SK-N-SH (cell line): ENCODE results near the gene GTF3C1. TPM values are rescaled to one million over a fixed set of nuclear protein-coding genes. Genes with fewer than 3 reads are reported as not detected.

Experiments used
- CTCF ChIA-PET: fragments of 300-600, 350-600 bp; formaldehyde crosslinking; extraction: SDS; loops from one replicate; lab custom pipeline; 2021; lab: Yijun Ruan, JAX
- POLR2A ChIA-PET: fragments of 350-600 bp; sonication (Branson Sonifier 250); formaldehyde crosslinking; extraction: SDS; loops from one replicate; lab custom pipeline; 2020; ENCODE audit warnings: antibody characterized with exemption, inconsistent platforms; lab: Yijun Ruan, JAX
- DNase-seq: peaks from one replicate; pipeline ENCODE4 v3.0.0; 2012
- H2AFZ ChIP-seq: fragments of 200-600 bp; sonication (generic); 2 replicates; pipeline ENCODE4 v1.8.1; 2016; ENCODE audit warnings: antibody characterized with exemption, mild to moderate bottlenecking, low read depth
- H3F3A ChIP-seq: fragments of 200-600 bp; sonication (generic); replicated peaks from 2 replicates; pipeline ENCODE3; 2016; ENCODE audit warnings: antibody characterized with exemption, mild to moderate bottlenecking; ENCODE audit not compliant: insufficient read depth
- H3K27ac ChIP-seq, 2 experiments: fragments of 200-500 bp in 1 of 2; fragments of 200-600 bp in 1 of 2; sonication (Bioruptor generic) in 1 of 2; sonication (generic), shearing (Covaris generic) in 1 of 2; 2 replicates each; pipeline versions ENCODE4 v1.5.1 to v1.6.1; 2014 to 2016; ENCODE audit warnings: low read depth in 2 of 2, inconsistent platforms in 1 of 2, low read length in 1 of 2, mild to moderate bottlenecking in 1 of 2, mixed read lengths in 1 of 2
- H3K27me3 ChIP-seq: fragments of 200-600 bp; sonication (generic), shearing (Covaris generic); 2 replicates; pipeline ENCODE4 v1.6.1; 2016; ENCODE audit warnings: mixed run types; ENCODE audit not compliant: insufficient read depth
- H3K36me3 ChIP-seq, 2 experiments: fragments of 200-500 bp in 1 of 2; fragments of 200-600 bp in 1 of 2; sonication (Bioruptor generic) in 1 of 2; sonication (generic) in 1 of 2; replicated peaks in 1 of 2; 2 replicates each; pipeline versions ENCODE3 to v1.5.1; 2014 to 2016; ENCODE audit warnings: low read length in 1 of 2, mild to moderate bottlenecking in 1 of 2; ENCODE audit not compliant: insufficient read depth in 2 of 2, control insufficient read depth in 1 of 2
- H3K4me1 ChIP-seq, 2 experiments: fragments of 200-500 bp in 1 of 2; fragments of 200-600 bp in 1 of 2; sonication (Bioruptor generic) in 1 of 2; sonication (generic), shearing (Covaris generic) in 1 of 2; 2 replicates each; pipeline versions ENCODE4 v1.5.1 to v1.6.1; 2014 to 2016; ENCODE audit warnings: low read depth in 1 of 2, low read length in 1 of 2, mixed run types in 1 of 2; ENCODE audit not compliant: insufficient read depth in 2 of 2, control insufficient read depth in 1 of 2
- H3K4me2 ChIP-seq: fragments of 200-600 bp; sonication (generic), shearing (Covaris generic); 2 replicates; pipeline ENCODE4 v1.6.1; 2017; ENCODE audit warnings: mixed run types
- H3K4me3 ChIP-seq, 2 experiments: fragments of 200-500 bp in 1 of 2; fragments of 200-600 bp in 1 of 2; sonication (Bioruptor generic) in 1 of 2; sonication (generic), shearing (Covaris generic) in 1 of 2; 2 replicates each; pipeline versions ENCODE4 v1.5.1 to v1.8.1; 2014 to 2016; ENCODE audit warnings: low read depth in 2 of 2, inconsistent platforms in 1 of 2, low read length in 1 of 2, mild to moderate bottlenecking in 1 of 2, mixed read lengths in 1 of 2, moderate library complexity in 1 of 2
- H3K79me2 ChIP-seq: fragments of 200-600 bp; sonication (generic); 2 replicates; pipeline ENCODE4 v1.8.1; 2017; ENCODE audit warnings: mild to moderate bottlenecking; ENCODE audit not compliant: insufficient read depth
- H3K9ac ChIP-seq: fragments of 200-600 bp; sonication (generic); 2 replicates; pipeline ENCODE4 v1.6.1; 2017; ENCODE audit warnings: mixed run types
- H3K9me2 ChIP-seq: fragments of 200-600 bp; sonication (generic); 2 replicates; pipeline ENCODE4 v1.6.1; 2017; ENCODE audit warnings: mixed run types
- H3K9me3 ChIP-seq: fragments of 200-600 bp; sonication (generic); 2 replicates; pipeline ENCODE4 v1.6.1; 2017; ENCODE audit warnings: mixed run types, mild to moderate bottlenecking, moderate library complexity
- H4K20me1 ChIP-seq: fragments of 200-600 bp; sonication (generic); 2 replicates; pipeline ENCODE4 v1.6.1; 2017; ENCODE audit warnings: mild to moderate bottlenecking, mixed run types; ENCODE audit not compliant: insufficient read depth
- CHD2 ChIP-seq: fragments of 150-350 bp; IDR thresholded peaks from 2 replicates; pipeline ENCODE4 v1.6.1; 2018; ENCODE audit warnings: low read length; ENCODE audit not compliant: partially characterized antibody
- EZH2phosphoT487 ChIP-seq: fragments of 200-600 bp; sonication (generic); IDR thresholded peaks from 2 replicates; pipeline ENCODE4 v1.6.1; 2017; ENCODE audit warnings: low read depth, mixed run types, mild to moderate bottlenecking, antibody characterized with exemption, moderate library complexity, borderline replicate concordance
- FOSL2 ChIP-seq: IDR thresholded peaks from 2 replicates; pipeline ENCODE4 v1.4.0; 2012; ENCODE audit warnings: low read depth, mild to moderate bottlenecking, moderate library complexity, borderline replicate concordance
- JUND ChIP-seq: IDR thresholded peaks from 2 replicates; pipeline ENCODE4 v1.4.0; 2012
- MEF2A ChIP-seq: IDR thresholded peaks from 2 replicates; pipeline ENCODE4 v1.4.0; 2012; ENCODE audit warnings: low read depth, borderline replicate concordance
- SIN3A ChIP-seq: IDR thresholded peaks from 2 replicates; pipeline ENCODE4 v1.6.1; 2012; ENCODE audit warnings: low read depth, mild to moderate bottlenecking, low read length, moderate library complexity, borderline replicate concordance
- SMC3 ChIP-seq: IDR thresholded peaks from 2 replicates; pipeline ENCODE4 v1.6.1; 2012; ENCODE audit warnings: low read depth, low read length, improper control_type of control experiment
- TCF12 ChIP-seq: IDR thresholded peaks from 2 replicates; pipeline ENCODE4 v1.4.0; 2012
- YY1 ChIP-seq: IDR thresholded peaks from 2 replicates; pipeline ENCODE4 v1.4.0; 2012; ENCODE audit warnings: low read depth, mild to moderate bottlenecking
- WGBS: methylation state at CpG from one replicate; pipeline ENCODE4 v1.1.6; 2017; ENCODE audit warnings: low lambda C conversion rate; 5-methylcytosine and 5-hydroxymethylcytosine counted together
- polyA plus RNA-seq, 3 experiments: library from polyadenylated mRNA; depleted of rRNA; stranded (reverse); fragments of >200 nt; gene quantifications; 2 replicates each; pipeline ENCODE4 v1.2.3, GENCODE V29; 2012
- TF ChIP-seq, protein P1 (sequence below): IDR thresholded peaks from 2 replicates; pipeline ENCODE4 v1.4.0; 2012; ENCODE audit warnings: low read depth, borderline replicate concordance
- TF ChIP-seq, protein P2 (sequence below): fragments of 150-350 bp; IDR thresholded peaks from 2 replicates; pipeline ENCODE4 v1.6.1; 2017; ENCODE audit warnings: antibody characterized with exemption, low read length, low read depth, borderline replicate concordance
- TF ChIP-seq, protein P3 (sequence below): fragments of 150-350 bp; IDR thresholded peaks from 2 replicates; pipeline ENCODE4 v1.6.1; 2016; ENCODE audit warnings: mild to moderate bottlenecking, low read depth, low read length
- TF ChIP-seq, protein P4 (sequence below): fragments of 200-600 bp; sonication (generic); IDR thresholded peaks from 2 replicates; pipeline ENCODE4 v1.6.1; 2017; ENCODE audit warnings: antibody characterized with exemption, mild to moderate bottlenecking, moderate library complexity

Gene GTF3C1
- polyA plus RNA-seq, 1 of the 3 experiments (the other 2 are of a cell fraction), result 47.2 TPM

DNA sequence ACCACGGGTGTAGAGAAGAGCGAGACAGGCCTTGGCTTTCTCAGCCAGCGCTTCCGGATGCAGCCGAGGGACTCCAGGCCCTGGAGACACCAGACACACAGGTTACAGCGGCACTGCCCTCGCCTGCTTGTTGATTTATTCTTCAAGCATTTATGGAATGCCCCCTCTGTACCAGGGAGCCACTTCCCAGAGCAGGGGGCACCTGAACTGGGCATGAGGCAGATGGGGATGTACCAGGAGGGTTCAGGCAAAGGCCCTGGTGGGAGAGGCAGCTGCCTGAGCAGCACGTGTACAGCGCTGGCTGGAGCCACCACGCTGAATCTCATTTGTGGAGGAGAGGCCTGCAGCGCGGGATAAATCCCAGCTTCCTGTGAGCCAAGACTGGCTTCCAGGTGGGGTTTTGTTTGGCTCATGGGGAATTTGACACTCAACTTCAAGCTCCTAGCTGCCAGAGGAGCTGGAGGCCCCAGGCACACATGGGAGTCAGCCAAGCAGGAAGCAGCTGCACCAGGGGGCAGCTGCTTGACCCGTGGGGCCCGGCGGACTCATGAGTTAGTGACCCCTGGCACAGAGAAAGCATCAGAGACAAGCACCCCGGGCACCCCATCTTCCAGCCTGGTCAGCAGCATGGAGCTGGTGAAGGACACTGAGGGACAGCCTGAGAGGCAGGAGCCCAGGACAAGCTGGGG, 88.1 kb downstream of the GTF3C1 start:
- Histone ChIP-seq H3K27ac (no peak overlapping the region), H3K36me3 (peaks cover 23 to 71% of the 10 kb centered on the region in 2 experiments), H4K20me1 (no peaks in the 10 kb centered on the region), H3K4me2 (no peak overlapping the region), H3K9me3 (no peaks in the 10 kb centered on the region), H3K9ac (no peak overlapping the region), H3K79me2 (no peaks in the 10 kb centered on the region), H3K27me3 (no peaks in the 10 kb centered on the region), H3K4me1 (no peaks in the 10 kb centered on the region; a peak in 1 of 4 replicates), H3K4me3 (no peak overlapping the region)
- DNase-seq, result no peak
- WGBS, result 79% methylated on average over 8 of the region's 16 CpGs
- POLR2A ChIA-PET, result interaction anchor here (0.5 kb wide), 1 partner anchor 38 kb away, joined by 3 read pairs; no protein-coding TSS in a partner anchor
- TF ChIP-seq FOSL2 (no peak), SMC3 (no peak), YY1 (no peak), MEF2A (no peak), CHD2 (no peak), TCF12 (no peak), EZH2phosphoT487 (no peak), JUND (no peak), SIN3A (no peak)
- TF ChIP-seq, protein P1, sequence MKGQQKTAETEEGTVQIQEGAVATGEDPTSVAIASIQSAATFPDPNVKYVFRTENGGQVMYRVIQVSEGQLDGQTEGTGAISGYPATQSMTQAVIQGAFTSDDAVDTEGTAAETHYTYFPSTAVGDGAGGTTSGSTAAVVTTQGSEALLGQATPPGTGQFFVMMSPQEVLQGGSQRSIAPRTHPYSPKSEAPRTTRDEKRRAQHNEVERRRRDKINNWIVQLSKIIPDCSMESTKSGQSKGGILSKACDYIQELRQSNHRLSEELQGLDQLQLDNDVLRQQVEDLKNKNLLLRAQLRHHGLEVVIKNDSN, result no peak
- TF ChIP-seq, protein P2, sequence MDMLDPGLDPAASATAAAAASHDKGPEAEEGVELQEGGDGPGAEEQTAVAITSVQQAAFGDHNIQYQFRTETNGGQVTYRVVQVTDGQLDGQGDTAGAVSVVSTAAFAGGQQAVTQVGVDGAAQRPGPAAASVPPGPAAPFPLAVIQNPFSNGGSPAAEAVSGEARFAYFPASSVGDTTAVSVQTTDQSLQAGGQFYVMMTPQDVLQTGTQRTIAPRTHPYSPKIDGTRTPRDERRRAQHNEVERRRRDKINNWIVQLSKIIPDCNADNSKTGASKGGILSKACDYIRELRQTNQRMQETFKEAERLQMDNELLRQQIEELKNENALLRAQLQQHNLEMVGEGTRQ, result no peak
- TF ChIP-seq, protein P3, sequence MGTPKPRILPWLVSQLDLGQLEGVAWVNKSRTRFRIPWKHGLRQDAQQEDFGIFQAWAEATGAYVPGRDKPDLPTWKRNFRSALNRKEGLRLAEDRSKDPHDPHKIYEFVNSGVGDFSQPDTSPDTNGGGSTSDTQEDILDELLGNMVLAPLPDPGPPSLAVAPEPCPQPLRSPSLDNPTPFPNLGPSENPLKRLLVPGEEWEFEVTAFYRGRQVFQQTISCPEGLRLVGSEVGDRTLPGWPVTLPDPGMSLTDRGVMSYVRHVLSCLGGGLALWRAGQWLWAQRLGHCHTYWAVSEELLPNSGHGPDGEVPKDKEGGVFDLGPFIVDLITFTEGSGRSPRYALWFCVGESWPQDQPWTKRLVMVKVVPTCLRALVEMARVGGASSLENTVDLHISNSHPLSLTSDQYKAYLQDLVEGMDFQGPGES, result no peak
- TF ChIP-seq, protein P4, sequence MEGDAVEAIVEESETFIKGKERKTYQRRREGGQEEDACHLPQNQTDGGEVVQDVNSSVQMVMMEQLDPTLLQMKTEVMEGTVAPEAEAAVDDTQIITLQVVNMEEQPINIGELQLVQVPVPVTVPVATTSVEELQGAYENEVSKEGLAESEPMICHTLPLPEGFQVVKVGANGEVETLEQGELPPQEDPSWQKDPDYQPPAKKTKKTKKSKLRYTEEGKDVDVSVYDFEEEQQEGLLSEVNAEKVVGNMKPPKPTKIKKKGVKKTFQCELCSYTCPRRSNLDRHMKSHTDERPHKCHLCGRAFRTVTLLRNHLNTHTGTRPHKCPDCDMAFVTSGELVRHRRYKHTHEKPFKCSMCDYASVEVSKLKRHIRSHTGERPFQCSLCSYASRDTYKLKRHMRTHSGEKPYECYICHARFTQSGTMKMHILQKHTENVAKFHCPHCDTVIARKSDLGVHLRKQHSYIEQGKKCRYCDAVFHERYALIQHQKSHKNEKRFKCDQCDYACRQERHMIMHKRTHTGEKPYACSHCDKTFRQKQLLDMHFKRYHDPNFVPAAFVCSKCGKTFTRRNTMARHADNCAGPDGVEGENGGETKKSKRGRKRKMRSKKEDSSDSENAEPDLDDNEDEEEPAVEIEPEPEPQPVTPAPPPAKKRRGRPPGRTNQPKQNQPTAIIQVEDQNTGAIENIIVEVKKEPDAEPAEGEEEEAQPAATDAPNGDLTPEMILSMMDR, result no peak
- TF ChIP-seq, all 33 proteins: peak for 0
- Histone ChIP-seq H3F3A (peaks cover 2% of the 10 kb centered on the region), H3K9me2 (no peaks in the 10 kb centered on the region), H2AFZ (no peak overlapping the region)
- CTCF ChIA-PET, result interaction anchor here (0.9 to 1.0 kb wide), 2 partner anchors 226 to 282 kb away, joined by 3 read pairs; no protein-coding TSS in a partner anchor
